Anterior cingulate cortex (tissue), 58 donors: ENCODE results near the gene TRIM54.
"Not testable (repeated sequence)": the region's sequence is repeated elsewhere in the genome, so short reads cannot be mapped to it uniquely, and the experiment has no call there.

Experiments
- DNase-seq, 58 donors: peaks; one replicate each; lab custom pipeline; 2025; lab: John Stamatoyannopoulos, UW

The TRIM54 gene

DNA sequence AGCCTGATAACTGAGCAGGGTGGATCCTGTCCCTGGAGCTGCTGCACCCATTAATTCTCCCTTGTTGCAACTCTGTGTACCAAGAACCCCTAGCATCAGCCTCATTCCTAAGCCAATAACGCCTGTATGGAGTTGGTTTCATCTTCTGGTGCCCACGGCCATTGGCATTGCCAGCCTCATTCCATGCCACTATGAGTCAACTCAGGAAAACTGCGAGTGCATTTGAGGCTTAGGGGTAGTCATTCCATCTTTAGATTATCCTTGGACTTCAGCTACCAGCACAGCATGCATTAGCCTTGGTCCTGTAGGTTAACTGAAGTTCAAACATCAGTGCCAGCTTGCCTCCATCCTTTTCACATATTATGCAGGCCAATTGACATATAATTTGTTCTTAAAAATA is 1.4 kb upstream of the TRIM54 start:
- DNase-seq: no peak

DNA sequence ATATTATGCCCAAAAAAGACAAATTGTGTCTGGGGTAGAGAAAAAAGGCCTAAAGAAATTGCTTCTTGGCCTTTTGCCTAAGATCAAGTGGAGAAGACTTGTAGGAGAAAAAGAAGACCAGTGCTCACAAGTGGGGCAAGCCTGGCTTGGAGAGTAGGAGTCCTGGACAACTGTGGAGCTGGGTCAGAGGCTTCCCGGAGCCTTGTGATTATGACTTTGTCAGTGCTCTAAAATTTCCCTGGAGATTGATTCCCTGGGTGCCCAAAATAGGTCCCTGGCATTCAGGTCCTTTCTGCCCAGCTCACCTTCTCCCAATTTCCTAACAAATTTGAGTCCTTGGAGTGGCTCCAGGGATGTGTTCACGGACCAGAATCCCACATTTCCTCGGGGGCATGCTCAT is 787 bp upstream of the TRIM54 start:
- DNase-seq: no peak

DNA sequence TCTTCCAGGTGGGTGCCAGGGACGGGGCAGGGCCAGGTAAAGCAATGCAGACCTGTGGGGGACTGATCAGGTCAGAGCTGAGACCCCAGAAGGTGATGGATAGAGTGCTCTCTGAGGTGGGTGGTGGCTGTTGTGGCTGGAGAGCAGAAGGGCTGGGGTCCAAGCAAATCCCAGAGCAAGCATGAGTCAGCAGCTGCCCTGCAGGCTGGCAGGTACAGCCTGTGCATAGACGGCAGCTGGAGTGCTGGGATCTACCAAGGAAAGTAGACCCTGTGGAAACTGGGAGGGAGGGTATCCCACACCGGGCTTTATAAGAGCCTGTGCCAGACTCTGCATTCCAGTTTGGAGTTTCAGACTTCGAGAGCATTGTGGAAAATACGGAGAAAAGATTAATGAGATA is 663 bp downstream of the TRIM54 start:
- DNase-seq: no peak

DNA sequence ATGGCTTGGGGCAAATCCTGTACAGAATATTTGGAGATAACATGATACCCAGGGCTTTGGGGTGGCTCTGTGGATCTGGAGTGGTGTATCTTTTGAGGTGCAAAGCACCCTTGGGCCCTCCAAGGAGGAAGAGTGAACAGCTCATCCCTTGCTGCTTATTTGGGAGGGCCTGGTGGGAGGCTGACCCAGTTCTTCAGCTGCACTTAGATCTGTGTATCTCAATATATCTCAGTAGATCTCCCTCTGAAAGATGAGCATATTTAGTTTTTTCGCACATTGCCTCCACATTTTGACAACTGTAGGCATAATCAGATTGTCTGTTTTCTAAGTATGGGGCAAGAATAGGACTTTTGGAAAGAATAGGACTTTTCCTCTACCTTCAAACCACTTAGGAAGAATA is 2.8 kb downstream of the TRIM54 start:
- peak in 8 of 58 donors; percentile 9 to 69 (median 24) for DNase-seq

DNA sequence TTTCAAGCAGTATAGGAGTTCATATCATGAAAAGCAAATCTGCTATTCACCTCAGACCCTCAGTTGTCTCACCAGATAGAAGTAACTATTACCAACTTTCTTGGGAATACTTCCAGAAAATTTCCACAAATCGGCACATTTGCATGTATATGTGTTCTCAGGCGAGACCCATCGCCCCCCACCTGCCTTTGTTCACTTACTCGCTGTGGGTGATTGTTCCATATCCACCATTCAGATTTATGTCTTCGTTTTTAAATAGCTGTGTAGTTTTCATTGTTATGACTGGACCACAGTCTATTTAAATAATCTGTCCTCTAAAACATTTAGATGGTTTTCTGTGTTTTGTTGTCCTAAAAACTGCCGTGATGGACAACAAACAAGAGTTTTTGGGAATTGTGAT is 3.3 kb downstream of the TRIM54 start:
- DNase-seq: no peak

DNA sequence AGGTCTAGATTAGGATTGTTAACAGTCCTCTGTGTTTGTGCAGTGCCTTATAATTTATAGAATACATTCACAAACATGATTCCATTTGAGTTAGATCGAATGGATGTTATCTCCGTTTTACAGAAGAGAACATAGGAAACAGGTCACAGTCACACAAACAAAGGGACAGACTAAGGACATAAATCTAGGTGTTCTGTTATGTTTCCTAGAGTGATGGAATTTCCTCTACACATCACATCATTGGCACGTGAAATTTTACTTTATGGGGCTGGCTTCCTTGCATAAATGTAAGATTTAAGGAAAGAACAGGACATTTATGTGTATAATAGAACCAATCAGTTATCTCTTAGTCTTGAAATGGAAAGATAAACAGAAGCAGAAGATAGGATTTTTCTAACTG is 6.4 kb downstream of the TRIM54 start:
- no peak for DNase-seq

DNA sequence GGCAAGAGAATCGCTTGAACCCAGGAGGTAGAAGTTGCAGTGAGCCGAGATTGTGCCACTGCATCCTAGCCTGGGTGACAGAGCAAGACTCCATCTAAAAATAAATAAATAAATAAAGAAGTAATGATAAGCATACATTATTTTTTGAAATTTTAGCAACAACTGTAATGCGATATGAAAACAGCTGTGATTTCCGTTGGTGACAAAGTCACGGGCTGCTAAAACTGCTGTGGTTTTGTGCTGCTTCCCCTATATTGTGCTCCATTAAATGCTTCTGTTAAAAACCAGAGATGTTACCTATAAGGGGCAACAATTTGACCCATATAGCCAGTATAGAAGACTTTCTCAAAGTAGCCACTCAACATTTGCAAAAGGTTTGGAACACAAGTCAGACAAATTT is 8.3 kb downstream of the TRIM54 start:
- DNase-seq: no peak

DNA sequence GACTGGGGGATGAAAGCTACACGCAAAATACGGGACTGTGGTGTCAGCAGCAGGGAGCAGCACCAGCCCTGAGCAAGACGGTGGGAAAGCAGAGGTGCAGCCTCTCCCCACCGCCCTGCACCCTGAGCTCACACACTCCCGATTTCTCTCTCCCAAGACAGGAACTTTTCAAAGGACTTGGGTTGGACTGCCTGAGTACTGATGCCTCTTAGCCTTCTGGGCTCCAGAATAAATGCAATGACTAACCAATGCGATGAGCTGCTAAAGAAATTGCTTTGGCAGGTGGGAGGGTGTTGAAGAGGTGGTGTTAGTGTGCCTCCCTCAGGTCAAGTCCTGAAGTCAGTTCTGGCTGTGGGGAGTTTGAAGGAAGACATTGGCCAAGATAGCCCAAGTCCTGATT is 9.6 kb downstream of the TRIM54 start:
- no peak for DNase-seq

DNA sequence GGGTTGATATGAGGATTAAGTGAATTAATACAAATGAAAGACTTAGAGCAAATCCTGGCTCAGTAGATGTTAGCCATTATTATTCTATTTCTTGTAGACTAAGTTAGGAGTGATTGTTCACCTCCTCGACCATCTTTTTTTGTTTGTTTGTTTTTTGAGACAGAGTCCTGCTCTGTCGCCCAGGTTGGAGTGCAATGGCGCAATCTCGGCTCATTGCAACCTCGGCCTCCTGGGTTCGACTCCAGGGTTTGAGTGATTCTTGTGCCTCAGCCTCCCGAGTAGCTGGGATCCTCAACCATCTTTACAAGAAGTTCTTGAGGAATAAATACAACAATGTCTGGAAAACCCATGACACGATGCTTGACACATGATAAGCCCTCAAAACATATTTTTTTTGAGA is 12.7 kb downstream of the TRIM54 start:
- DNase-seq: no peak

DNA sequence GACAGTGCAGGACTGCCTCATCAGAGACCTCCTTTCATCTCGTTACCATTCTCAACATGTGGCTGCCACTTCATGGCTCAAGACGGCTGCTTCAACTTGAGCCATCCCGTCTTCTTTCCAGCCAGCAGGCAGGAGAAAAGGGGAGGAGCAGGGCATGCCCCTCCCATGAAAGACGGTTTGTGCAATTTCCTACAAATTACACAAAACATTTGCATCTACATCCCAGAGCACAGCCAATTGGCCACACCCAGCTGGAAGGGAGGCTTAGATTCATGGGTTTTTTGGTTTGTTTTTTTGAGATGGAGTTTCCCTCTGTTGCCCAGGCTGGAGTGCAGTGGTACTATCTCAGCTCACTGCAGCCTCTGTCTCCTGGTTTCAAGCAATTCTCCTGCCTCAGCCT is 14.3 kb downstream of the TRIM54 start:
- no peak for DNase-seq

DNA sequence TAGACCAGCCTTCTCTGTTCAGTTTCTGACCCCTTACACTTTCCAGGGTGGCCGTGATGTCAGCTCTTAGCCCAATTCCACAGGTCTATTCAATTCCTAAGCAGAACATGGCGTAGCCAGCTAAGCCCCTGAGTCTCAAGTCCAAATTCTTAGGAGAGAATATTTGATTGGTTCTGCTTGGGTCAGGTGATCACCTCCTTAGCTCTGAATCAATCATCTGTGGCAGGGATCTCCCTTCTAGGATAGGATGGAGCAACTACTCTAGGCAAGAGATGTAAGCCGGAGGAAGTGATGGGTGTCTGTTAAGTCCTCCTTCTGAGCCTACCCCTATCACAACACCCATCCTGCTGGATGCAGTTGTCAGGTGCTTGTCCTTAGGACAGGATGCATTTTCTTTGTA is 15.0 kb downstream of the TRIM54 start:
- DNase-seq: no peak

DNA sequence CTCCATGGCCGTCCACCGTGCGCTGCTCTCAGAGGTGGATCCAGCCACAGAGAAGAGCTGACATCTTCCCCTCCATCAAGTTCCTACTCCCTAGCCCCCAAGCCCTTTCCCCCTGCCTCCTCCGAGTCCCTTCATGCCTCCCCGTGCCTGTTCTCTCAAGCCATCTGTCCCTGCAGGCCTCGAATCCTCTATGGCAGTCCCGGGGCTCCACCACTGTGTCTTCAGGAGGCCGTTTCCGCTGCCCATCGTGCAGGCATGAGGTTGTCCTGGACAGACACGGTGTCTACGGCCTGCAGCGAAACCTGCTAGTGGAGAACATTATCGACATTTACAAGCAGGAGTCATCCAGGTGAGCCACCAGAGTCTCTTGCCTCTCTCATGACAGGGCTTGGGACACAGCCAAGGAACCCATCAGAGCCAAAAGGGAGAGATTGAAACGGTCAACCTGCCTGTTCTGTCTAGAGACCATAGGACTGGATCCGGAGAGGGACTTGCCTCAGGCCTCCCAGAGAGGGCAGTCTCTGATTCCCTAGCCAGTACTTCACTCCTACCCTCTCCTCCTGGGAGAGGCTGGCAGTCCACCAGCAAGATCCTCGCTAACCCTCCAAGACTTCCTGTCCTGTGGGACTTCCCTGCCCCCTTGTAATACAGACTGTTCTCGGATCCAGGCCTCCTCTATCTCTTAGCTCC is 16.3 kb downstream of the TRIM54 start:
- DNase-seq: no peak

DNA sequence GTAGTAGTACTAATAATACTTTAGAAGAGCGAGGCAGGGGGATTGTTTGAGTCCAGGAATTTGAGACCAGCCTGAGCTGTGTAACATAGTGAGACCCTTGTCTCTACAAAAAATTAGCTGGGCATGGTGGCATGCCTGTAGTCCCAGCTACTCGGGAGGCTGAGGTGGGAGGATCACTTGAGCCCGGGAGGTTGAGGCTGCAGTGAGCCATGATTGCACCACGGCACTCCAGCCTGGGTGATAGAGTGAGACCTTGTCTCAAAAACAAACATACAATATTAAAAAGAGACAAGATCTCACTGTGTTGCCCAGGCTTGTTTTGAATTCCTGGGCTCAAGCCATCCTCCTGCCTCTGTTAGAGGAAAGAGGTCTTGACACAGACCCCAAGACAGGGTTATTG is 18.4 kb downstream of the TRIM54 start:
- DNase-seq: not testable (repeated sequence)

DNA sequence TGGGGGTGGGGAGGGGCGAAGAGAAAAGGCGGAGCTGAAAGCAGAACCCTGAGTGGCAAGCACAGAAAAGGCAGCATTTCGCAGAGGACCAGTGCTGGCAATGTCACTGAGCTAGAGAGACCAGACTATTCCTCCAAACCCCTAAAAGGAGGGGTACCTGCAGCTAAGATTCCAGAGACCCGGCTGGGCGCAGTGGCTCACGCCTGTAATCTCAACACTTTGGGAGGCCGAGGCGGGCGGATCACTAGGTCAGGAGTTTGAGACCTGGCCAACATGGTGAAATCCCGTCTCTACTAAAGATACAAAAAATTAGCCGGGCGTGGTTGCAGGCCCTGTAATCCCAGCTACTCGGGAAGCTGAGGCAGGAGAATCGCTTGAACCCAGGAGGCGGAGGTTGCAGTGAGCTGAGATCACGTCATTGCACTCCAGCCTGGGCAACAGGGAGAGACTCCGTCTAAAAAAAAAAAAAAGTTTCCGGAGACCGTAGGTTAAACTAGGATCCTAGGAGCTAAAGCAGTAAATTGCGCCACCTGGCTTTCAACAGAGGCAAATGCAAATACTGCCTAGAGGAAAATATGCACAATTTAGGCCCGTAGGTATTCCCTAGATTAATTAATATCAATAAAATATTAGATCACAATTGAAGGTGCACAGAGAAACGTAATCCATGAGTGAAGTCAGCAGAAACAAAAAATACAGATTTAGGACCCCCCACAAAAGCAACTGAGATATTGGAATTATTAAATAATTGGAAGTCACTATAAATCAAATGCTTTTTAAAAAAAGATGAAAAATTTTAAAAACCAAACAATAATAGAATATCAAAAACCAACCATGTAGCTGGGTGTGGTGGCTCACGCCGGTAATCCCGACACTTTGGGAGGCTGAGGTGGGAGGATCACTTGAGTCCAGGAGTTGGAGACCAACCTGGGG is 21.1 kb downstream of the TRIM54 start:
- DNase-seq: peak in 9 of 58 donors; percentile 2 to 40 (median 27)

DNA sequence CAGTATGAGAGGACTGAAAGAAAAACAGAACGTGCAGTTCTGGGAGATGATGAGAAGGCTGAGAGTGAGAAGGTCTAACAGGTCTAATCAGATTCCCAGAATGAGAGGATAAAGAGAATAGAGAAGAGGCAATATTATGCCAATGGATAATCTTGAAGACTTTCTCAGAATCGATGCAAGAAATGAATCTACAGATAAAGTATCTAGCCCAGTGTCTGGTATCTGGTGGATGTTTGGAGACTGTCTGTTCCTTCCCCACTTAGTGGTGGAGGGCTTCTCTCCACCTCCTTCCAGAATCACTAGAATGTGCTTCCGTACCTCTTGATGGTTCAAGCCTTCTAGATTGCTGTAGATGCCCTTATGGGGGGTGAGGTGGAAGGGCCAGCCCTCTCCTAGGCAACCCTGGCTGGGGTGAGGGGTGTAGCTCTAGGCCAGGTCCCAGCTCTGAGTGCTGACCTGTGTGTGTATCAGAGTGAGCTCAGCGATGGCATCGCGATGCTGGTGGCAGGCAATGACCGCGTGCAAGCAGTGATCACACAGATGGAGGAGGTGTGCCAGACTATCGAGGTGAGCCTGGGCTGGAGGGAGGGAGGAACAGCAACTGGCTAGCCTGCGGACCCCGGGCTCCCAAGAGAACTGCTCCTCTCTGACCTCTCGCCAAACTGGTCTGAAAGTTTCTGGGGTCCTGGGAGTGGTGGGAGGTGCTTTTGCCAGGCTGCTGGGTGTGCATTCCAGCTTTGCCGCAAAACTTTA is 22.4 kb downstream of the TRIM54 start:
- no peak for DNase-seq

DNA sequence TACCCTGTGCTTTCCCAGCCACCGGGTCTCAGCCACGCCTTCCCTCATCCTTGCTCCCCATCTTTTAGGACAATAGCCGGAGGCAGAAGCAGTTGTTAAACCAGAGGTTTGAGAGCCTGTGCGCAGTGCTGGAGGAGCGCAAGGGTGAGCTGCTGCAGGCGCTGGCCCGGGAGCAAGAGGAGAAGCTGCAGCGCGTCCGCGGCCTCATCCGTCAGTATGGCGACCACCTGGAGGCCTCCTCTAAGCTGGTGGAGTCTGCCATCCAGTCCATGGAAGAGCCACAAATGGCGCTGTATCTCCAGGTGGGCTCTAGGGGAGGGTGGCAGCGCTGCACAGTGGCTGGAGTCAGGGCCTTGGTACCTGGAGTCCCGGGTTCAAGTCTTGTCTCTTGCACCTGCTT is 23.3 kb downstream of the TRIM54 start:
- DNase-seq: no peak

DNA sequence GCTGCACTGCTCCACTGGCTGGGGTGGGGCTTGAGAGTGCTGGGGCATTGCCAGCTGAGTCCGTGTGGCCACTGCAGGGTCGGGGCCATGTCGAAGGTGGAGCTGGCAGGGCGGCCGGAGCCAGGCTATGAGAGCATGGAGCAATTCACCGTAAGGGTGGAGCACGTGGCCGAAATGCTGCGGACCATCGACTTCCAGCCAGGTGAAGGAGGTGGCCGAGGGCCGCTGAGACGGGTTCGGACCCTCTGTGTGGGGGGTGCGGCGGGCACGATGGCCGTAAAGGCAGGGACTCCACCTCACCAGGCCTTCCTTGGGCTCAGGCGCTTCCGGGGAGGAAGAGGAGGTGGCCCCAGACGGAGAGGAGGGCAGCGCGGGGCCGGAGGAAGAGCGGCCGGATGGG is 23.9 kb downstream of the TRIM54 start:
- DNase-seq: no peak

DNA sequence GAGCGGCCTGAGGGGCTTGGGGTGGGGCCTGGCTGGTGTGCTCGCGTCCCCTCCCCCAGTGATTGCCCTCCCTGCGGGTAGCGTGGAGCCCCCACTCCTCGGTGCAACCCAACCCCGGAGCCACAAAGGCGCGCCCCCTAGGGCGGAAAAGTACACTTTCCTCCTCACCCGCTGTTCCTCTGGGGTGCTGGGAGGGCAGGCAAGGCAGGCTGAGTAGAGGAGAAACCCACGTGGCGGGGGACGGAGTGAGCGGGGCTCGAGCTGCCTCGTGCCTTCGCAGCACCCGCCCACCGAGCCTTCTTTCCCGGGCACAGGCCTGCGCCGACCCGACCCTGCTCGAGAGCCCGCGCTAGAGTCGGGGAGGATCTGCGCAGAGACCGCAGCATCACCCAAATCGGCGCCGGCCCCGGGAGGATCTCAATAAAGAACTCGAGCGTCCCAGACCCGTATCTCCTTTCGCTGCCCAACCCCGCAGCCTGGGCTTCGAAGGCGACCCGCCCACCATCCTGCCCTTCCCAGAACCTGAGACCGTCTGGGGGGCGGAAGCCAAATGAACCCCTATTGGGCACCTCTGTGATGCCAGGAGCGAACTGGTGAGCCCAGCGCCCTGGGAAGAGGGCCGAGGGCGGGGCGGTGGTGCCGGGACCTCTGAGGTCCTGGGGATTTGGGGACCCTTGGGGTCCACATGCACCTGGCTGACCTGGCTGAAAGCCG is 24.5 kb downstream of the TRIM54 start:
- no peak for DNase-seq

DNA sequence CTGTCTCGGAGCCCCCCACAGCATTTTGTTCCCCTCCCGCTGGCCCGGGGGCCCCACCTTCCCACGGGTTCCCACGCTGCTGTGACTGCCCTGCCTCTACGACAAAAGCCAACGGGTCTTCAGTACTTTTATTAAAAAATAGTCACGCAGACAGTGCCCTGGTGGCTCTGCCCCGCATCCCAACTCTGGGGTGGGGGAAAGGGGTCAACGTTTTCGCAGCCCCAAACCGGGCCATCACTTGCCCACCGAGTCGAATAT is 25.0 kb downstream of the TRIM54 start:
- DNase-seq: no peak

DNA sequence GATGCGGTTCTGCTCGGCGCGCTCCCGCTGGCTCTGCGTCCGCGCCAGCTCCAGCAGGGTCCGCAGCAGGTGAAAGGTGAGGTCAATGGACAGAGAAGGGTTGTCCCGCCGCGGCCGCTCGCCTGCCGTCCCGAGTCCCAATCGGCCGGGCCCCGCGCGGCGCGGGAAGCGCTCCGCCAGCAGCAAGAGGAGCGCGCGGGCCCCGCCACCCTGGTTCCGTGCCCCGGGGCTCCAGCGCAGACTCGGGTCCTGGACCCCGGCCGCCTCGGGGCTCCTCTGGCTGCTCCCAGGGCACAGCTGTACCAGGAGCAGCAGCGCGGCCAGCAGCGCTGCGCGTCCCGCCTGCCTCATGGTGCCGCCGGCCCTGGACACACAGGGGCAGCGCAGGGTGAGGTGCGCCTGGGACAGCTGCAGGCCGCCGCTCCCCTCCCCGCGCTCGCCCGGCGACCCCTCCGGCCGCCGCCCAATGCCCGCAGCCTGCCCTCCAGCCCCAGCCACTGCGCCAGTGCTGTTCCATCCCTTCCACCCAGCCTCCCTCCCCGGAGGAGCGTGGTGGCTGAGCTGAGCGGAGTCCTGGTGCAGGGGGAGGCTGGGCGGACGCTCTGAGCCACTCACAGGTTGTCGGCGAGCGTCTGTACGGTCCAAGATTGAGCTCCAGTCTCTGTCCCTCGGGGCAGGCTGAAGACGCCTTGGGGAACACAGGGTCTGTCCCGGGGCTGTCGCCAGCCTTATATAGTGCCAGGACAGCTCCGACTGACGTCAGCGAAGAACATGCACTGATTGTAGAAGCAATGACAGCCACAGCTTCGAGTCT is 25.5 kb downstream of the TRIM54 start:
- no peak for DNase-seq
